ENCODE measurements around the gene SLC35B4. TPM values are rescaled to one million over a fixed set of nuclear protein-coding genes. Genes with fewer than 3 reads are reported as not detected.
A peak's percentile ranks its signal among the peaks of the same experiment; 100 is the strongest.

Gene SLC35B4
- total RNA-seq, 3 donors from 2014 or later (not counting 1 experiment from before 2014, with no cell fraction given) = 5.2 to 11.5 (median 11.2) TPM

DNA sequence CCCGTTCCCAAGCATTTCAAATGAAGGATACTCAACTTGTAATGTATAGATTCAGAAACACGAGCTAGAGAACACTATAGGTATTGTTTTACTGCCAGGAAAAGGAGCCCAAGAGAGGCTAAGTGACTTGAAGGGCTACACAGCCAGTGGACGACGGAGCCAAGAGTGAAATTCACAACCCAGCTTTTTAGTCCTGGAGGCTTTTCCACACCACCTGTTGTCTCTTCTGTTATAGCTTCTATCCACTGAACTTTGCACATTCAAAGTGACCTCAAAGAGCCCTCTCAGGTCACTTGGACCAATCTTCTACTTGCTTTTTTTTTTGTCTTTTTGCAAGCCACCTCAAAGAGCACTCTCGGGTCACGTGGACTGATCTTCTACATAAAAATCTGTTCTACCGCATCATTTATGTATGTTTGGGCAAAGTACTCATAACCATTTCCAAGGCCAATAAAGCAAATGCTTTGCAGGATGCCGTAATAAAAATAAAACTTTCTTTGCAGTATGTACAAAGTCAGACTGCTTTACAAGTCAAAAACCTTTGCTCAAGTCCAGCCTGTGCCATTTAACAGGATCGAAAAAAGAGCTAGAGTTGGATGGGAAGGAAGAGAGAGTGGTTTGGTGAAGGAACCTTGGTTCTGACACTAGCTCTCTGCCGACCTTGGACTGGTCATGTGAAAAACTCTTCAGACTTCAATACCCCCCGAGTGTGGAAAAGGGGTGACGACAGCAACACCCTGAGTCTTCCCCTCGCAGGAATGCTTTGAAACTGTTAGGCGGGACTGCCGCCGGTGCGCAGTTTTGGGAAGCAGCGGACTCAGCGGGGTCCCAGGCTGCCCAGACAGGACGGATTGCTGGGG, 821 bp downstream of the SLC35B4 start:
- no peak overlapping the region for H3K27ac ChIP-seq (ENCODE audit: low read length)
- WGBS (ENCODE audit: insufficient coverage) = 28% methylated on average over 20 of the region's 20 CpGs
- H3K4me3 Mint-ChIP-seq = peak overlapping the region; percentile 86
- H3K27me3 ChIP-seq (ENCODE audit: control insufficient read depth, insufficient read depth, low read length) = no peaks in the 10 kb centered on the region
- peak overlapping the region in 1 of 2 donors; percentile 80 for H3K27ac Mint-ChIP-seq
- H3K36me3 ChIP-seq (ENCODE audit: control insufficient read depth, insufficient read depth, low read length) = no peaks in the 10 kb centered on the region
- peaks cover 13 to 17% of the 10 kb centered on the region in 2 donors for H3K4me1 Mint-ChIP-seq
- H3K4me1 ChIP-seq (ENCODE audit: control insufficient read depth, insufficient read depth, low read length) = peaks cover 13% of the 10 kb centered on the region
- ATAC-seq (no peak), DNase-seq (peak in 1 of 2 donors; percentile 30)
- H3K27me3 Mint-ChIP-seq (ENCODE audit: low read depth in 2 of 2) = peaks cover 7% of the 10 kb centered on the region in 2 donors
- no peaks in the 10 kb centered on the region for H3K9me3 ChIP-seq (ENCODE audit: control insufficient read depth, insufficient read depth, low read length)
- TF ChIP-seq, protein P1, sequence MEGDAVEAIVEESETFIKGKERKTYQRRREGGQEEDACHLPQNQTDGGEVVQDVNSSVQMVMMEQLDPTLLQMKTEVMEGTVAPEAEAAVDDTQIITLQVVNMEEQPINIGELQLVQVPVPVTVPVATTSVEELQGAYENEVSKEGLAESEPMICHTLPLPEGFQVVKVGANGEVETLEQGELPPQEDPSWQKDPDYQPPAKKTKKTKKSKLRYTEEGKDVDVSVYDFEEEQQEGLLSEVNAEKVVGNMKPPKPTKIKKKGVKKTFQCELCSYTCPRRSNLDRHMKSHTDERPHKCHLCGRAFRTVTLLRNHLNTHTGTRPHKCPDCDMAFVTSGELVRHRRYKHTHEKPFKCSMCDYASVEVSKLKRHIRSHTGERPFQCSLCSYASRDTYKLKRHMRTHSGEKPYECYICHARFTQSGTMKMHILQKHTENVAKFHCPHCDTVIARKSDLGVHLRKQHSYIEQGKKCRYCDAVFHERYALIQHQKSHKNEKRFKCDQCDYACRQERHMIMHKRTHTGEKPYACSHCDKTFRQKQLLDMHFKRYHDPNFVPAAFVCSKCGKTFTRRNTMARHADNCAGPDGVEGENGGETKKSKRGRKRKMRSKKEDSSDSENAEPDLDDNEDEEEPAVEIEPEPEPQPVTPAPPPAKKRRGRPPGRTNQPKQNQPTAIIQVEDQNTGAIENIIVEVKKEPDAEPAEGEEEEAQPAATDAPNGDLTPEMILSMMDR (IDR thresholded peaks at IDR 0.05) = no peak
- no peaks in the 10 kb centered on the region for H3K36me3 Mint-ChIP-seq
- intact Hi-C loops (cut with micrococcal nuclease) = loop anchor here (2.0 kb wide), 1 partner anchor 189 kb away; the partner anchor contains the start of gene LRGUK
- no peaks in the 10 kb centered on the region for H3K9me3 Mint-ChIP-seq
- H3K4me3 ChIP-seq (ENCODE audit: low read length) = peak overlapping the region; percentile 62

DNA sequence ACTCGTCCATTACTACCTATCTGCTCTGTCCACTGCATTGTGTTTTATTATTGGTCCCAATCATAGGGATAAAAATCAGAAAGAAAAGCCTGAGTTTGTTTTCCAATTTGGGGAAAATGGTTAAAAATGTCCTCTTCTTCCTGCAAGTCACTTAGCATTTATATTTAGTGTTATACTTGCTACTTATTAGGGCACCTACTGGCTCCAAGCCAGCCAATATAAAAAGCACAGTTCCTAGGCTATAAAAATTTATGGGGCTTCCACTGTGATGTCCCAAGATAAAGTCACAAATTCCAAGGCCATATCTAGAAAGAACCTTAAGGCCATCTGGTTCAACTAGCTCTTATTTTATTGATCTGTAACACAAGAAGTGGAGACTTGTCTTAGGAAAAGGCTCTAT, 3.2 kb downstream of the SLC35B4 start:
- DNase-seq = no peak
- no peak for ATAC-seq
- TF ChIP-seq, protein P1 (IDR thresholded peaks at IDR 0.05) = no peak
- Histone ChIP-seq H3K4me3 (ENCODE audit: low read length) (no peak overlapping the region), H3K9me3 (ENCODE audit: control insufficient read depth, insufficient read depth, low read length) (no peaks in the 10 kb centered on the region), H3K27me3 (ENCODE audit: control insufficient read depth, insufficient read depth, low read length) (no peaks in the 10 kb centered on the region), H3K27ac (ENCODE audit: low read length) (no peak overlapping the region), H3K36me3 (ENCODE audit: control insufficient read depth, insufficient read depth, low read length) (no peaks in the 10 kb centered on the region), H3K4me1 (ENCODE audit: control insufficient read depth, insufficient read depth, low read length) (peaks cover 13% of the 10 kb centered on the region)
- H3K4me3 Mint-ChIP-seq = no peak overlapping the region
- H3K36me3 Mint-ChIP-seq = no peaks in the 10 kb centered on the region
- no peaks in the 10 kb centered on the region for H3K27me3 Mint-ChIP-seq (ENCODE audit: low read depth in 2 of 2)
- H3K27ac Mint-ChIP-seq = no peak overlapping the region
- intact Hi-C loops (cut with micrococcal nuclease) = no loop called here
- no CpG with 5 or more reads among the region's 1 CpG for WGBS (ENCODE audit: insufficient coverage)
- H3K9me3 Mint-ChIP-seq = no peaks in the 10 kb centered on the region
- peaks cover 13 to 17% of the 10 kb centered on the region in 2 donors for H3K4me1 Mint-ChIP-seq

DNA sequence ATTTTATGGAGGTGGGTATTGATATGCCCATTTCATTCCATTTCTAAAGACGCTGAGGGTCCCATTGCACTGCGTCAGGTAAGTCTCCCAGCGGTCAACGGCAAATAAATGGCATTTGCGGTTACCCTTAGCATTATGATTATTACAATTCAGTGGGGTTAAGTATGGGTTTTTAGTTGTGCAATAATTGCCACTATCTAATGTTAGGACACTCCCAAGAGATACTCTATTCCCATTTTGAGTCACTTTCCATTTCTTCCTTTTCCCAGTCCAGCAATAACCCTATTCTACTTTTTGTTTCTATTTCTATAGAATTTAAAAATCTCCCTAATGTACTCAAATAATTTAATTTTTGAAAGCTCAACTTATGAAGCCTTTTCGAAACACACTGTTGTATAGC, 4.0 kb downstream of the SLC35B4 start:
- peaks cover 13 to 16% of the 10 kb centered on the region in 2 donors for H3K4me1 Mint-ChIP-seq

More for the DNA sequence above, 4.0 kb downstream of the SLC35B4 start:
- Mint-ChIP-seq H3K9me3 (no peaks in the 10 kb centered on the region), H3K4me3 (no peak overlapping the region), H3K36me3 (no peaks in the 10 kb centered on the region), H3K27ac (no peak overlapping the region), H3K27me3 (ENCODE audit: low read depth in 2 of 2) (no peaks in the 10 kb centered on the region)
- no peak for ATAC-seq
- Histone ChIP-seq H3K4me1 (ENCODE audit: control insufficient read depth, insufficient read depth, low read length) (peaks cover 13% of the 10 kb centered on the region), H3K27ac (ENCODE audit: low read length) (no peak overlapping the region), H3K9me3 (ENCODE audit: control insufficient read depth, insufficient read depth, low read length) (no peaks in the 10 kb centered on the region), H3K4me3 (ENCODE audit: low read length) (no peak overlapping the region), H3K27me3 (ENCODE audit: control insufficient read depth, insufficient read depth, low read length) (no peaks in the 10 kb centered on the region), H3K36me3 (ENCODE audit: control insufficient read depth, insufficient read depth, low read length) (no peaks in the 10 kb centered on the region)
- DNase-seq = no peak
- intact Hi-C loops (cut with micrococcal nuclease) = no loop called here
- TF ChIP-seq, protein P1 (IDR thresholded peaks at IDR 0.05) = no peak
- WGBS (ENCODE audit: insufficient coverage) = no CpG with 5 or more reads among the region's 6 CpGs
